ENCODE measurements around the gene FOXD4.
"Not testable (repeated sequence)": the region's sequence is repeated elsewhere in the genome, so short reads cannot be mapped to it uniquely, and the experiment has no call there.

DNA sequence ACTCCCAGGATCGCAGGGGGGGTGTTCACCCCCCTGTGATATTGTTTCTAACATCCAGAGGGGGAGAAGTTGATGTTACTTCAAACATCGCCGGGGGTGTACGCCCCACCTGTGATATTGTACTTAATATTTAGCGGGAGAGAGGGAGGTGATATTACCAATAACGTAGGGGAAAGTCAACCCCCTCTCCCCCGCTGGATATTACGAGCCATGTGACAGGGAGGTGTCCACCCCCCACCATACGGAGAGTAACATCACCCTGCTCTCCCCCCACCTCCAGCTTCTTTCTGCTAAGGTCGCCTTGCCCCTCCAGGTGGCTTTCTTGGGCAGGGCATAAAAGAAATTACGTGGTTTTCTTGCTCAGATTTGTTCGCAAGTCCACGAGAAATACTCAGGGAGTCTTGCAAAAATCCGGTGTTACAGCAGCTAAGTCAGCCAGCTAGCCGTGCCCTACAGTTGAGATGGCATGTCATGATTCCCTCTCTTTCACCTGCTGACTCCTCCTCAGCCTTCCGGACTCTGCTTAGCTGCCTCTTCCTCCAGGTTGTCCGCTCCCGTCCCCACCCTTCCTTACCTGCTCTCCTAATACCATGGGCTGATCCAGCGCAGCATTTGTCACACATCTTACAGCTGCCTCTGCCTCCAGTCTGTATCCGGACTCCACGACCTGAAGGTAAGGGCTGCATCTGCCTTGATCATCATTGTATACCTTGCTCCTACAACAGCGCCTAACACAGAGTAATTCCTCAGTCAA lies 9.3 kb downstream of the FOXD4 start:
- TF ChIP-seq, protein P1, sequence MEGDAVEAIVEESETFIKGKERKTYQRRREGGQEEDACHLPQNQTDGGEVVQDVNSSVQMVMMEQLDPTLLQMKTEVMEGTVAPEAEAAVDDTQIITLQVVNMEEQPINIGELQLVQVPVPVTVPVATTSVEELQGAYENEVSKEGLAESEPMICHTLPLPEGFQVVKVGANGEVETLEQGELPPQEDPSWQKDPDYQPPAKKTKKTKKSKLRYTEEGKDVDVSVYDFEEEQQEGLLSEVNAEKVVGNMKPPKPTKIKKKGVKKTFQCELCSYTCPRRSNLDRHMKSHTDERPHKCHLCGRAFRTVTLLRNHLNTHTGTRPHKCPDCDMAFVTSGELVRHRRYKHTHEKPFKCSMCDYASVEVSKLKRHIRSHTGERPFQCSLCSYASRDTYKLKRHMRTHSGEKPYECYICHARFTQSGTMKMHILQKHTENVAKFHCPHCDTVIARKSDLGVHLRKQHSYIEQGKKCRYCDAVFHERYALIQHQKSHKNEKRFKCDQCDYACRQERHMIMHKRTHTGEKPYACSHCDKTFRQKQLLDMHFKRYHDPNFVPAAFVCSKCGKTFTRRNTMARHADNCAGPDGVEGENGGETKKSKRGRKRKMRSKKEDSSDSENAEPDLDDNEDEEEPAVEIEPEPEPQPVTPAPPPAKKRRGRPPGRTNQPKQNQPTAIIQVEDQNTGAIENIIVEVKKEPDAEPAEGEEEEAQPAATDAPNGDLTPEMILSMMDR (IDR thresholded peaks at IDR 0.05; ENCODE audit: insufficient read depth, low read length, poor library complexity, severe bottlenecking): not testable (repeated sequence)
- not testable (repeated sequence) for TF ChIP-seq EZH2phosphoT487 (conservative IDR thresholded peaks at IDR 0.05; ENCODE audit: low read length)

All from SU-DHL-6 (cell line).